ENCODE measurements around the gene PRRC2B. TPM values are rescaled to one million over a fixed set of nuclear protein-coding genes. Genes with fewer than 3 reads are reported as not detected.

Gene PRRC2B
- total and polyA plus RNA-seq, 12 donors = 26.4 to 153 (median 126) TPM

DNA sequence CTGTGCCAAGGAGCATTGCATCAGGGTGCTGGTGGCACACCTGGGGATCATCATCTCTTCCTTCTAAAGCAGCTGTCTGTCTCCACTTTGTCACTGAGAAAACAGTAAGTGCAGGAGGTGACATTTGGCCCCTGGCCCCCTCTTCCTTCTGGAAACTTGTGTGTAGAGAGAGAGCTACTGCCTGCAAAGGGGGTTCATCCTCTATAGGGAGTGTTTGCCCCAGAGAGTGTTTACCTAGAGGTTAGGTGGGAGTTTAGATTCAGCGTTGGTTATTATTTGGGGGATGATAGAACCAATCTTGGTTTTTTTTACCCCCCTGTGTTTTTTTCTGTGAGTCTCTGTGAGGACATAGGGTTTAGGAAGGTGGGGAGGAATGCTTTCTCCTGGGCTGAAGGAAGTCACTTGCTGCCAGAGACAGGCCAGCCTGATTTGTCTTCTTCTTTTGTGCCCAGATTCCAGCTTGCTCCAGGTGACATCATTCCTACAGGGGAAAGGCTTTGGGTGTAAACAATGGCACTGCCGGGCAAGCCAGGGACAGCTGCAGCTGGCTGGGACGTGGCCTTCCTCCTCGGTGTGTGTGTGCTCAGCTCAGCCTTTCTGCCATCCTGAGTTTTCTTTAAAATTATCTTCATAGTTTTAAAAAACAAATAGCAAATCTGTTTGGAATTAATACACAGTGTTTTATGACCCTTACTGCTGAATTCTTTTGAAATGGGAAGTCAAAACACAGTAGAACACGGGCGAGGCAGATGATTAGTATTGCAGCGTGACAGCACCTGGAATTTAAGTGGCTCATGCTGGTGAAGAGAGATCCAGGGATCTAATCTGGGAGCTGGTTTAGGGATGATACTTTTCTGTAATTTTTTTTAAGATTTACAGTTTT is 24.5 kb downstream of the PRRC2B start:
- Histone ChIP-seq H3K27ac (peak overlapping the region in 8 of 10 donors; percentile 4 to 63 (median 38)), H3K9me3 (no peaks in the 10 kb centered on the region), H3K36me3 (peaks cover 0 to 10% (median 0%) of the 10 kb centered on the region in 9 donors), H3K27me3 (no peaks in the 10 kb centered on the region), H3K4me1 (peaks cover 53 to 100% (median 94%) of the 10 kb centered on the region in 9 donors), H3K4me3 (no peak overlapping the region)
- 16 to 19% methylated on average over 7 of the region's 7 CpGs for WGBS, 2 donors
- intact Hi-C loops (cut with DNase I) = no loop called here
- TF ChIP-seq, protein P1, sequence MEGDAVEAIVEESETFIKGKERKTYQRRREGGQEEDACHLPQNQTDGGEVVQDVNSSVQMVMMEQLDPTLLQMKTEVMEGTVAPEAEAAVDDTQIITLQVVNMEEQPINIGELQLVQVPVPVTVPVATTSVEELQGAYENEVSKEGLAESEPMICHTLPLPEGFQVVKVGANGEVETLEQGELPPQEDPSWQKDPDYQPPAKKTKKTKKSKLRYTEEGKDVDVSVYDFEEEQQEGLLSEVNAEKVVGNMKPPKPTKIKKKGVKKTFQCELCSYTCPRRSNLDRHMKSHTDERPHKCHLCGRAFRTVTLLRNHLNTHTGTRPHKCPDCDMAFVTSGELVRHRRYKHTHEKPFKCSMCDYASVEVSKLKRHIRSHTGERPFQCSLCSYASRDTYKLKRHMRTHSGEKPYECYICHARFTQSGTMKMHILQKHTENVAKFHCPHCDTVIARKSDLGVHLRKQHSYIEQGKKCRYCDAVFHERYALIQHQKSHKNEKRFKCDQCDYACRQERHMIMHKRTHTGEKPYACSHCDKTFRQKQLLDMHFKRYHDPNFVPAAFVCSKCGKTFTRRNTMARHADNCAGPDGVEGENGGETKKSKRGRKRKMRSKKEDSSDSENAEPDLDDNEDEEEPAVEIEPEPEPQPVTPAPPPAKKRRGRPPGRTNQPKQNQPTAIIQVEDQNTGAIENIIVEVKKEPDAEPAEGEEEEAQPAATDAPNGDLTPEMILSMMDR (IDR thresholded peaks at IDR 0.05) = no peak
- DNase-seq (no peak), ATAC-seq (peak in 5 of 8 donors; percentile 29 to 49 (median 43))

DNA sequence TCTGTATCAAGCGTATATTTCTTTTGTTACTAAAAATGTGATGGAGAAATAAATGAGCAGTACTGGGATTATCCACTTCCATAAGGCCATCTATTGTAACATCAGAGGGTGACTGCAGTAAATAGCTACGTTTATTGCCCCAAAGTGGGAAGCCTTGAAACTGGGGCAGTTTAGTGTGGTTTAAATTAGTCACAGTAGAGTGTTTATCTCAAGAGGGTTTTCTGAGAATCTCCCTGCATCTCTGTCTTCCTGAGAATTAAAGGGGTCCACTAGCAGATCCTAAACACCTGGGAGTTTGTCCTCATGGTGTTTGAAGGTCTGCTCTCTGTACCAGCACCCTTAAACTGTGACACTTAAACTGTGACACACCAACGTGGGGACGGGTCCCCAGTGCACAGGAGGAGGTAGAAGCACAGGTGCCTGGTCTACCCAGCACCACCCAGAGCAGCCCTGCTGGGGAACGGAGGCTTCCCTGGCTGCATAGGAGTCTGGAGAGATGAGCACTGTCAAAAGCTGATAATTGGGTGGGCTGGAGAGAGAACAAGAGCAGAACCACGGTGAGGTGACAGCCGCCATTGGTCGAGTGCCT is 25.2 kb downstream of the PRRC2B start:
- intact Hi-C loops (cut with DNase I) = no loop called here
- Histone ChIP-seq H3K9me3 (no peaks in the 10 kb centered on the region), H3K4me3 (no peak overlapping the region), H3K27me3 (no peaks in the 10 kb centered on the region), H3K36me3 (peaks cover 0 to 7% (median 0%) of the 10 kb centered on the region in 9 donors), H3K4me1 (peaks cover 60 to 100% (median 99%) of the 10 kb centered on the region in 9 donors), H3K27ac (peak overlapping the region in 5 of 10 donors; percentile 19 to 63 (median 53))
- TF ChIP-seq, protein P1 (IDR thresholded peaks at IDR 0.05) = no peak
- DNase-seq = no peak
- ATAC-seq = no peak
- 46 to 54% methylated on average over 8 of the region's 8 CpGs for WGBS, 2 donors

DNA sequence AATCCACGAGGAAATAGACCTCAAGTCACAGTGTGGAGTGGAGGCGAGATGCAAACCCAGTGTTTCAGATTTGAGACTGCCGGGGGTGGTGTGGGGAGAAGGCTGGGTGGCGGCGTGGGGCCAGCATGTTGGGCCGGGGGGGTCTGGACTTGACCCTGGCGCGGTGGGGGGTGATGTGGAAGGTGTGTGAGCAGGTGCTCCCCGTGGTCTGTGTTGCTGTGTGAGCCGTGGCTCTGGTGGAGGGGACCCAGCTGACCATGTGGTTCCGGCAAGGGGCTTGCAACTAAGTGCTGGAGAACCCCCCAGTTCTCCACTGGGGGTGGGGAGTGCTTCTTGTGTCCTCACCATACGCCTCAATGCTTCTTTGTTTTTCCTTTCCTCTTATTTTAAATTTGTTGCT is 25.8 kb downstream of the PRRC2B start:
- Histone ChIP-seq H3K27me3 (no peaks in the 10 kb centered on the region), H3K4me3 (no peak overlapping the region), H3K27ac (peak overlapping the region in 1 of 10 donors; percentile 63), H3K4me1 (peaks cover 63 to 100% (median 95%) of the 10 kb centered on the region in 9 donors), H3K36me3 (peaks cover 0 to 7% (median 0%) of the 10 kb centered on the region in 9 donors), H3K9me3 (no peaks in the 10 kb centered on the region)
- ATAC-seq (no peak), DNase-seq (no peak)
- 78 to 79% methylated on average over 12 of the region's 12 CpGs for WGBS, 2 donors
- TF ChIP-seq, protein P1 (IDR thresholded peaks at IDR 0.05) = no peak
- intact Hi-C loops (cut with DNase I) = loop anchor here in 1 of 10 donors (10.0 kb wide), 1 partner anchor 45 kb away; no protein-coding TSS in a partner anchor

DNA sequence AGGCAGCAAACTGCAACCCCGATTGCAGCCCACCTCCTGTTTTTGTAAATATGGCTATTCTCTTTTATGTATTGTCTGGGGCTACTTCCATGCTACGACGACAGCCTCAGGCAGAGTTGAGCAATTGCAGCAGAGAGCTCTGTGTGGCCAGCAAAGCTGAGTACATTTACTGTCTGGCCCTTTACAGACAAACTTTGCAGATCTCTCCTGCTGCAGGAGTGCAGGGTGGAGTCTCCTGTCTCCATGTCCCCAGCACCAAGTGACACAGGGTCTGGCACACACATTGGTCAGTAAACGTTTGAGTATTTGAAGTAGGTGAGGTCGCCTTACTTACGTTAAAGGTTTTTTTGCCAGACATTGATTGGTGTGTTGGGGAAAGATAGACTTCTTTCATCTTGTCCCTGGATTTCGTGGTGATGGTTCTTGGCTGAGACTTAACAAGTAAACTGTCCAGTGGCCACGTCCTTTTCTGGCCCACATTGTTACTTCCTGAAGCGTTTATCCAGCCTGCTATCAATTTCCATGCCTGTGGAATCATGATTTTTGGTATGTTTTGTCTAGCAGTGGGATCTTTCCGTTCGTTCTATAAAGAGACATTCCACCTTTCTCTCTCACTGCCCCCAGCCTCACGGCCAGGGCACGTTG is 27.2 kb downstream of the PRRC2B start:
- intact Hi-C loops (cut with DNase I) = loop anchor here in 1 of 10 donors (10.0 kb wide), 1 partner anchor 46 kb away; no protein-coding TSS in a partner anchor
- no peak for DNase-seq
- H3K4me1 ChIP-seq = peaks cover 55 to 93% (median 81%) of the 10 kb centered on the region in 9 donors
- TF ChIP-seq, protein P1 (IDR thresholded peaks at IDR 0.05) = peak in 3 of 9 donors; percentile 26 to 39 (median 36)
- WGBS, 2 donors = 24 to 31% methylated on average over 13 of the region's 13 CpGs
- no peak overlapping the region for H3K4me3 ChIP-seq
- peak in 6 of 8 donors; percentile 10 to 35 (median 21) for ATAC-seq
- H3K9me3 ChIP-seq = no peaks in the 10 kb centered on the region
- H3K27ac ChIP-seq = peak overlapping the region in 8 of 10 donors; percentile 18 to 75 (median 60)
- no peaks in the 10 kb centered on the region for H3K27me3 ChIP-seq
- H3K36me3 ChIP-seq = peaks cover 0 to 7% (median 0%) of the 10 kb centered on the region in 9 donors
